Activated CD8-positive, alpha-beta memory T cell treated with anti-CD3 and anti-CD28 coated beads, Interleukin-2, amount 50 U/mL, for 24 hours (primary cell): ENCODE measurements around the gene CHD5.
A peak's percentile ranks its signal among the peaks of the same experiment; 100 is the strongest.

ENCODE experiments used
- DNase-seq: peaks from one replicate; pipeline ENCODE4 v3.0.0-alpha.2; 2020; ENCODE audit errors: extremely low read depth

Gene CHD5

GRCh38 chr1:6202256-6202655 lies 22.1 kb upstream of the CHD5 start:
- no peak for DNase-seq

GRCh38 chr1:6200188-6200809 lies 20.2 kb upstream of the CHD5 start:
- DNase-seq, result no peak

- DNase-seq, result peak; percentile 96
Measured at GRCh38 chr1:6199298-6200187, 19.4 kb upstream of the CHD5 start, which contains the start of gene RPL22. Gene RPL22, minus strand, starts transcription at chr1:6199595. Its CDS starts 22 bp downstream, at chr1:6199573.

- DNase-seq, result no peak
Measured at GRCh38 chr1:6198646-6199297, 18.7 kb upstream of the CHD5 start.

GRCh38 chr1:6197746-6198427 lies 17.8 kb upstream of the CHD5 start:
- no peak for DNase-seq

GRCh38 chr1:6191968-6192367 lies 11.8 kb upstream of the CHD5 start:
- DNase-seq, result no peak

- no peak for DNase-seq
Measured at GRCh38 chr1:6188466-6188865, 8.3 kb upstream of the CHD5 start.

- no peak for DNase-seq
Measured at GRCh38 chr1:6185635-6186382, 5.7 kb upstream of the CHD5 start.

- no peak for DNase-seq
Measured at GRCh38 chr1:6185151-6185550, 5.0 kb upstream of the CHD5 start.

GRCh38 chr1:6184083-6184783 lies 4.1 kb upstream of the CHD5 start:
- DNase-seq, result no peak

GRCh38 chr1:6183520-6183989 lies 3.4 kb upstream of the CHD5 start:
- no peak for DNase-seq

GRCh38 chr1:6181347-6181770 lies 1.2 kb upstream of the CHD5 start:
- DNase-seq, result no peak

GRCh38 chr1:6180707-6181311 lies 688 bp upstream of the CHD5 start:
- no peak for DNase-seq

- no peak for DNase-seq
Measured at GRCh38 chr1:6179564-6180175, 451 bp downstream of the CHD5 start.

GRCh38 chr1:6178751-6179563 lies 1.2 kb downstream of the CHD5 start:
- no peak for DNase-seq

GRCh38 chr1:6177681-6178380 lies 2.3 kb downstream of the CHD5 start:
- DNase-seq, result no peak

- DNase-seq, result no peak
Measured at GRCh38 chr1:6176779-6177178, 3.3 kb downstream of the CHD5 start.

- DNase-seq, result no peak
Measured at GRCh38 chr1:6175411-6175828, 4.7 kb downstream of the CHD5 start.
